Sigmoid colon (tissue), 3 donors: Measurements from ENCODE around the gene CD55.

ENCODE experiments used
- POLR2A ChIP-seq, 2 donors: fragments of 450-650 bp; IDR thresholded peaks; one replicate each; pipeline ENCODE4 v1.6.1; 2016; ENCODE audit warnings: antibody characterized with exemption in 2 of 2, mild to moderate bottlenecking in 2 of 2, moderate library complexity in 2 of 2
- TF ChIP-seq, protein P1 (sequence below), 4 experiments: fragments of 450-650 bp in 3 of 4; fragments of 200-600 bp in 1 of 4; IDR thresholded peaks; one replicate each; pipeline ENCODE4 v1.5.1; 2016 to 2019; ENCODE audit warnings: antibody characterized with exemption in 4 of 4, mild to moderate bottlenecking in 3 of 4, moderate library complexity in 2 of 4

DNA sequence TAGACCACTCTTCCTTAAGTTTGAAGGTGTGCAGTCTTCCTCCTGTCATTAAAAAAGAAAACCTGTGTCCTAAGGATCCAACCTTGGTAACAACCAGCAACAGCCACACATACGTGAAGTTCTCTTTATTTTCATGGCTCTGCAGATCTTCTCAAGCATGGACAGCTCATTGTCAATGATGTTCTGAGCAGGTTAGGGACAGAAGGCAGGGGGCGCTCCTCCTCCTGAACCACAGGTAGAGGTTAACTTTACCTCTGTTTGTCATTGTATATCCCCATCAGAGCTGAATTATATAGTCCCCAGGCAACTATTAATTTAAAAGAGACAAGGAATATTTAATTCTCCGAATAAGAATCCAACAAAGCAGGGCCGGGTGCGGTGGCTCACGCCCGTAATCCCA lies 80.1 kb downstream of the CD55 start:
- TF ChIP-seq POLR2A (IDR thresholded peaks at IDR 0.05), result no peak
- TF ChIP-seq, protein P1, sequence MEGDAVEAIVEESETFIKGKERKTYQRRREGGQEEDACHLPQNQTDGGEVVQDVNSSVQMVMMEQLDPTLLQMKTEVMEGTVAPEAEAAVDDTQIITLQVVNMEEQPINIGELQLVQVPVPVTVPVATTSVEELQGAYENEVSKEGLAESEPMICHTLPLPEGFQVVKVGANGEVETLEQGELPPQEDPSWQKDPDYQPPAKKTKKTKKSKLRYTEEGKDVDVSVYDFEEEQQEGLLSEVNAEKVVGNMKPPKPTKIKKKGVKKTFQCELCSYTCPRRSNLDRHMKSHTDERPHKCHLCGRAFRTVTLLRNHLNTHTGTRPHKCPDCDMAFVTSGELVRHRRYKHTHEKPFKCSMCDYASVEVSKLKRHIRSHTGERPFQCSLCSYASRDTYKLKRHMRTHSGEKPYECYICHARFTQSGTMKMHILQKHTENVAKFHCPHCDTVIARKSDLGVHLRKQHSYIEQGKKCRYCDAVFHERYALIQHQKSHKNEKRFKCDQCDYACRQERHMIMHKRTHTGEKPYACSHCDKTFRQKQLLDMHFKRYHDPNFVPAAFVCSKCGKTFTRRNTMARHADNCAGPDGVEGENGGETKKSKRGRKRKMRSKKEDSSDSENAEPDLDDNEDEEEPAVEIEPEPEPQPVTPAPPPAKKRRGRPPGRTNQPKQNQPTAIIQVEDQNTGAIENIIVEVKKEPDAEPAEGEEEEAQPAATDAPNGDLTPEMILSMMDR (IDR thresholded peaks at IDR 0.05), result no peak
